Bronchial epithelial cell (primary cell): ENCODE measurements around the gene DUSP16. TPM values are rescaled to one million over a fixed set of nuclear protein-coding genes. Genes with fewer than 3 reads are reported as not detected.
"Not testable (repeated sequence)": the region's sequence is repeated elsewhere in the genome, so short reads cannot be mapped to it uniquely, and the experiment has no call there.

Experiments
- DNase-seq: peaks from one replicate; pipeline ENCODE4 v3.0.0-alpha.2; 2010; ENCODE audit warnings: low read depth
- FAIRE-seq: peaks from 2 replicates; lab custom pipeline; 2011; peaks lifted over from hg19 to GRCh38; lab: Jason Lieb, UNC
- H3K27me3 ChIP-seq: 2 replicates; pipeline ENCODE4 v1.5.1; 2011; ENCODE audit warnings: low read length; ENCODE audit not compliant: control insufficient read depth, insufficient read depth
- H3K36me3 ChIP-seq: 2 replicates; pipeline ENCODE4 v1.5.1; 2011; ENCODE audit warnings: low read length; ENCODE audit not compliant: control insufficient read depth, insufficient read depth
- H3K4me3 ChIP-seq: 2 replicates; pipeline ENCODE4 v1.5.1; 2011; ENCODE audit warnings: mild to moderate bottlenecking, low read depth, low read length, control low read depth
- CTCF ChIP-seq: IDR thresholded peaks from 2 replicates; pipeline ENCODE4 v1.5.1; 2011; ENCODE audit warnings: mild to moderate bottlenecking, moderate library complexity, low read length, control low read depth, inconsistent platforms; ENCODE audit not compliant: insufficient read depth, severe bottlenecking
- total RNA-seq: library from RNA; depleted of rRNA; stranded (reverse); fragments of >200 nt; gene quantifications from 2 replicates; pipeline ENCODE4 v1.2.1, GENCODE V29; 2014

Gene DUSP16
- total RNA-seq, 1 donor from 2014 or later: 14.2 TPM

DNA sequence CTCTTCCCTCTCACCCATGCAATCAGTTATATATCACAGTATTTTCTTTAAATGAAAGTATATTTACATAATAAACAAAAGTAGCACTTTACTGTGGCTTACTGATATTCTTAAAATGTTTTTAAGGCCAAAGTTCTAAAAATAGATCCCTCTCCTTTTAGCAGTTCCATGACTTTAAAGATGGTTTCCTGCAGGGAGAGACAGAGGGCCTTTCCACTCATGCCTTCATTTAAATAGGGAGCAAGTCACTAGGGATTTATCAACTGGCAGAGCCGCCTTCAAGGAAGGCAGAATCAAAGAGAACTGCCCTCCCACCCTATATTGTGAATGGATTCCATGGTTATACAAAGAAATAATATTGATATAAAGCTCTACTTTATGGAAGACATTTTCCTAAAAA, 55.5 kb downstream of the DUSP16 start:
- FAIRE-seq: no peak

DNA sequence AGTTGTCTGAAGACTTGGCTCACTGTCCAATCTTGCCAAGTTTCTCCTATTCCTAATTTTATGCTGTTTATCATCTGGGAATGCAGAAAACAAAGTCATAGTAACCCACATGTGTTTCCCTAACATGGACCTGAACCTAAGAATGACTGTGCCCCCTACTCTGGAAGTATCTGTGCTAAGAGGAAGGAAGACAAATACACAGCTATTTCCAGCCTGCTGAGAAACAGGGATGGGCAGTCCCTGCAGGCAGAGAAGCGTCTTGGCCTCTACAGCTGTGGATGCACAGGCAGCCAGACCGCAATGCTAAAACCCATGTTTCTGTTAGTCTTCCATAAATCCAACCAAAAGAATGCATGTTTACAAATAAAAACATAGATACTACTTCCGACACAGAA, 56.2 kb downstream of the DUSP16 start:
- H3K4me3 ChIP-seq: no peak overlapping the region
- no peak for TF ChIP-seq CTCF
- no peak for FAIRE-seq

More for the DNA sequence above, 55.5 kb downstream of the DUSP16 start:
- H3K27me3 ChIP-seq: no peaks in the 10 kb centered on the region
- DNase-seq: no peak
- H3K36me3 ChIP-seq: no peaks in the 10 kb centered on the region
- TF ChIP-seq CTCF: no peak
- H3K4me3 ChIP-seq: no peak overlapping the region

DNA sequence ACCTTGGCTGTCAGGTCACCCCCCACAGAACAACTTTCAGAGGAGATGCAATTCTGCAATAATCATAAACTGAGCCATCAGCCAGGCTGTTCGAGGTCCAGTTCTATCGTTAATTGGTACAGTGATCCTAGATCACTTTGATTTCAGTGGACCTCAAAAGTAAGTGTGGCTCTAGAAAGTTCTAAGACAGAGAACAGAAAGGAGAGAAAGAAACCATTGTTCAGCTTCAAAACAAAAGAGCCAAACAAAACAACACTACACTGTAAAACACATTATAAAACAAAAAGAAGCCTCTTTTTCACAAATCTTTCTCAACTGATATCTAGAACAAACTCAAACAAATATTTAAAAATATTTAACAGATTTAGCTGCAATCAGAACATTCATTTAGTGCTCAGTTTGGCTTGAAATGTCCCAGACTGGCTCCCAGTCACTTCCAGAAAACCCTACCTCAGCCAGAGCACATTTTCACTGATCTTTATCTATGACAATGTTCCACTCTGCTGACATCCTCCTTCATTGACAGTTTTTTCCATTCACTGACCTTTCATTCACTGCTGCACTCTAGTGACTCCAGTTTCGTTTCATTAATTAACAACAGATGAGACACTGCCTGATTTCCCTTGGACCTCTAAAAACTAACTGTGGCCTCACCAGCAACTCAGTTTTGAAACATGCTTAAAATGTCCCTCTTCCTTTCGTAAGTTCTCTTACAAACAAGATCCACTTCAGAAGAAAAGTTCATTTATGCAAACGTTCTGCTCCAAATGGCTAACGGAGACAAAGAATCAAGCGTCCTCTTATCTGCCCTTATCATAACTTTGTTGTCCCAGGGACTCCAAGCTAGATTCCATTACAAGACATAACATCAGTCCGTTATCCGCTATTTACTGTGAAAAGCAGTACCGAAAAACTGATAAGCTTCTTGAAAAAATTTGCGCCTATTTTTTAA, 56.8 kb downstream of the DUSP16 start:
- TF ChIP-seq CTCF: no peak

More for the DNA sequence above, 56.2 kb downstream of the DUSP16 start:
- H3K27me3 ChIP-seq: no peaks in the 10 kb centered on the region
- H3K36me3 ChIP-seq: no peaks in the 10 kb centered on the region
- no peak for DNase-seq

DNA sequence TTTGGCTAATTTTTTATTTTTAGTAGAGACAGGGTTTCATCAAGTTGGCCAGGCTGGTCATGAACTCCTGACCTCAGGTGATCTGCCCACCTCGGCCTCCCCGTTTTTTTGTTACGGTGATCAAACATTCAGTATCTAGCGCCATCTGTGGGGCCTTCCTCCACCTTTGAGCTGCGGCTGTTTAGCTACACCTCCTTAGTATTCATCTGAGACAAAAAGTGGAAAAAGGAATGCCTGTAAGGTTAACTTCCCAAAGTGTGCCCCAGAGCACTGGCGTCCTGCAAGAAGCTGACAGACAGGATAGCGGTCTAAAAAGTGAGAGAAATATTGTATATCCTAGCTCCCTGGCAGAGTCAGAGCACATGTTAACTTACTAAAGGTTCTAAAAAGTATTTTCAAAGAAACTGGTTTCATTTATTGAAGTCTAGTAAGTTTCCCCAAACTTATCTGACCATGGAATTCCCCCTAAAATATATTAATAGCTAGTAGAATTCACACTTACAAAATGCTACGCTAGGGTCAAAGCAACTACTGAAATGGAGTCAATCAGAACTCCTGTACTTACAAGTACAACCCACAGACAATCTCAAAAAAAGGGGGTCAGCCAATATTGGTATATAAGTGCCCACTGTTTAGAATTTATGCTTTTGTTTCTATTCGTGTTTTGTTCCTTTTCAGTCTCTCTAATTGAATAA, 59.1 kb downstream of the DUSP16 start:
- TF ChIP-seq CTCF: no peak
- no peaks in the 10 kb centered on the region for H3K36me3 ChIP-seq

More for the DNA sequence above, 56.8 kb downstream of the DUSP16 start:
- DNase-seq (no peak), FAIRE-seq (no peak)
- no peak overlapping the region for H3K4me3 ChIP-seq
- H3K27me3 ChIP-seq: no peaks in the 10 kb centered on the region
- H3K36me3 ChIP-seq: no peaks in the 10 kb centered on the region

DNA sequence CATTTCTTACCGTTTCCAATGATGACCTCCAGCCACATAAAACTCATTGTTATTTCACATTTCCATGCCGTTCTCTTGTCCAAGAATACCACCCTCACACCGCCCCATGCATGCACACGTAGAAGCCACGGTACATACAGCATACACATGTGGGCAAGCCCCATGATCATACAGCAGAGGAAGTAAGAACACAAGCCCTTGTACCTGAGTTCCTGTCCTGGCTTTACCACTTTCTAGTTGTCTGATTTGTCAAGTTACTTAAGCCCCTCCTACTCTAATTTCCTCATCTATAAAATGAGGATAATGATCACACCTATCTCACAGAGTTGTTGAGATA, 59.9 kb downstream of the DUSP16 start:
- Histone ChIP-seq H3K4me3 (no peak overlapping the region), H3K36me3 (no peaks in the 10 kb centered on the region), H3K27me3 (no peaks in the 10 kb centered on the region)
- TF ChIP-seq CTCF: no peak
- FAIRE-seq (no peak), DNase-seq (no peak)

More for the DNA sequence above, 59.1 kb downstream of the DUSP16 start:
- DNase-seq (no peak), FAIRE-seq (no peak)
- Histone ChIP-seq H3K27me3 (no peaks in the 10 kb centered on the region), H3K4me3 (no peak overlapping the region)

DNA sequence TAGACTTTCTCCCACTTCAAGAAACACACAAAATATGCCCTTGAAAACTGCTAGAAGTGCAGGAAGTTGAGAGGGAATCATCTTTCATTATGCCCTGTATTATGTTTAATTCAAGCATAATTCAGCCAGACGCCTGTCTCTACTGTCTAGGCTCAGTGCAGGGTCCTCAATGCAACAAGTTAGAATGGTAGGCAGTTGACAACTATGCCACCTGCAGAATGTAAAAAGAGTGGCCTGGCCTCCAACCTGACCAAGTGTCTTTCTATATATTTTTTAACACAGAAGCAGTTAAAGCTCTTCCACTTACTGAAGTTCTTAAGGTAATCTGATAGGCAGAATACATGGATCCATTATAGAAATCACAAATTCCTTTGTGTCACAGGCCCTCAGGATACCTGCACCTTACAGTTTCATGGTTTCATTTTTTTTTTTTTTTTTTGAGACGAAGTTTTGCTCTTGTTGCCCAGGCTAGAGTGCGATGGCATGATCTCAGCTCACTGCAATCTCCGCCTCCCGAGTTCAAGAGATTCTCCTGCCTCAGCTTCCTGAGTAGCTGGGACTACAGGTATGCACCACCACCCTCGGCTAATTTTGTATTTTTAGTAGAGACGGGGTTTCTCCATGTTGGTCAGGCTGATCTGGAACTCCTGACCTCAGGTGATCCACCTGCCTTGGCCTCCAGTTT, 60.4 kb downstream of the DUSP16 start:
- not testable (repeated sequence) for H3K27me3 ChIP-seq, H3K36me3 ChIP-seq, DNase-seq, FAIRE-seq, H3K4me3 ChIP-seq
